Activated naive CD8-positive, alpha-beta T cell treated with anti-CD3 and anti-CD28 coated beads, Interleukin-2, amount 50 U/mL, for 16 hours (primary cell): ENCODE measurements around the gene MCCC1.

Experiments used
- DNase-seq: peaks from one replicate; pipeline ENCODE4 v3.0.0-alpha.2; 2020; ENCODE audit warnings: low read depth, low spot score

Gene MCCC1

GRCh38 chr3:182983876-182984275, 115.4 kb downstream of the MCCC1 start:
- no peak for DNase-seq

- DNase-seq: no peak
Observed at GRCh38 chr3:182981038-182981380, 118.3 kb downstream of the MCCC1 start.

- DNase-seq: peak; percentile 67
Observed at GRCh38 chr3:182980204-182981037, 118.9 kb downstream of the MCCC1 start, which contains the start of gene DCUN1D1. DCUN1D1 (minus strand) TSS chr3:182980538; CDS start chr3:182980489, 49 bp downstream.

GRCh38 chr3:182979674-182980191, 119.6 kb downstream of the MCCC1 start:
- DNase-seq: no peak

GRCh38 chr3:182979103-182979673, 120.1 kb downstream of the MCCC1 start:
- DNase-seq: no peak

GRCh38 chr3:182978387-182978786, 120.9 kb downstream of the MCCC1 start:
- no peak for DNase-seq

- no peak for DNase-seq
Observed at GRCh38 chr3:182973047-182973446, 126.2 kb downstream of the MCCC1 start.

- no peak for DNase-seq
Observed at GRCh38 chr3:182972387-182972786, 126.9 kb downstream of the MCCC1 start.

- no peak for DNase-seq
Observed at GRCh38 chr3:182971637-182972036, 127.7 kb downstream of the MCCC1 start.

GRCh38 chr3:182970811-182971418, 128.4 kb downstream of the MCCC1 start:
- no peak for DNase-seq

- no peak for DNase-seq
Observed at GRCh38 chr3:182969853-182970252, 129.4 kb downstream of the MCCC1 start.

GRCh38 chr3:182969277-182969676, 130.0 kb downstream of the MCCC1 start:
- DNase-seq: no peak

- no peak for DNase-seq
Observed at GRCh38 chr3:182967218-182968204, 131.8 kb downstream of the MCCC1 start.

GRCh38 chr3:182965861-182966366, 133.4 kb downstream of the MCCC1 start:
- DNase-seq: no peak
